Pancreas (tissue), 10 donors: Measurements from ENCODE around the gene ATP1A1. TPM values are rescaled to one million over a fixed set of nuclear protein-coding genes. Genes with fewer than 3 reads are reported as not detected.

Source experiments
- ATAC-seq, 4 donors: fragments of 200-7000 bp; cut with Tn5 transposase; one replicate each; pipeline versions ENCODE4 v1.8.0 to v1.9.1; 2020; ENCODE audit warnings: mild to moderate bottlenecking in 4 of 4, moderate library complexity in 4 of 4
- DNase-seq, 6 donors: peaks; one replicate each; pipeline ENCODE4 v3.0.0-alpha.2; 2020
- FAIRE-seq: peaks from 2 replicates; lab custom pipeline; 2012; peaks lifted over from hg19 to GRCh38; lab: Jason Lieb, UNC
- H3K27ac ChIP-seq, 4 donors: fragments of 200-600 bp; sonication (generic); 1 replicate in 3 of 4; 2 replicates in 1 of 4; pipeline versions ENCODE4 v1.5.0 to v1.8.0; 2020
- H3K27me3 ChIP-seq, 4 donors: fragments of 200-600 bp; one replicate each; pipeline ENCODE4 v1.8.0; 2021
- H3K36me3 ChIP-seq, 3 donors: fragments of 200-600 bp; sonication (generic) in 1 of 3; one replicate each; pipeline versions ENCODE4 v1.5.0 to v1.8.0; 2020 to 2021
- H3K4me1 ChIP-seq, 3 donors: fragments of 200-600 bp; one replicate each; pipeline ENCODE4 v1.8.0; 2021
- H3K4me3 ChIP-seq, 4 donors: fragments of 200-600 bp; sonication (generic) in 2 of 4; one replicate each; pipeline versions ENCODE4 v1.5.0 to v1.8.0; 2020 to 2021
- H3K9me3 ChIP-seq, 4 donors: fragments of 200-600 bp; one replicate each; pipeline ENCODE4 v1.8.0; 2021
- WGBS, 2 donors: extraction: QIAGEN DNeasy Blood & Tissue Kit; methylation state at CpG; one replicate each; pipeline ENCODE4 v1.1.7; 2013; 5-methylcytosine and 5-hydroxymethylcytosine counted together
- intact Hi-C, 3 donors: fragments of 100-400 bp; cut with DNase I; formaldehyde crosslinking; loops; one replicate each; pipeline versions ENCODE4 v1.11.1 to v1.14.2; 2022
- polyA plus RNA-seq, 2 donors: library from polyadenylated mRNA; stranded (reverse); fragments of 200-250 nt; gene quantifications; one replicate each; pipeline ENCODE4 v1.2.3, GENCODE V29; 2013
- total RNA-seq, 6 donors: library from RNA; stranded (reverse); fragmentation: NEBNext Ultra II Directional in 4 of 6; extraction: Animal tissue kit (Norgen Biotek cat#: 25700) in 4 of 6; gene quantifications; one replicate each; pipeline versions ENCODE4 v1.2.1 to v1.2.4, GENCODE V29; 2021 to 2023
- TF ChIP-seq, protein P1 (sequence below), 4 donors: fragments of 200-600 bp; sonication (generic) in 3 of 4; IDR thresholded peaks; one replicate each; pipeline versions ENCODE4 v1.5.0 to v1.8.0; 2021; ENCODE audit warnings: antibody characterized with exemption in 4 of 4
- donor health status: healthy with polysubstance abuse.
- donor health status: DM: no; HTN: no; CAD: no; lungs with moderate emphysema.
- donor health status: DM: no; HTN: no; CAD: no.
- donor health status: control.
- donor health status: control.
- donor health status: Bipolar disorder and iron deficiency.
- donor health status: DM: yes; HTN: yes; CAD: no.
- donor health status: DM: no; HTN: no; CAD: no.
- donor health status: DM: no; HTN: no; CAD: no.
- donor health status: DM: yes; HTN: yes; CAD: no.

Gene ATP1A1
- total and polyA plus RNA-seq, 8 donors: 226 to 735 (median 490) TPM

DNA sequence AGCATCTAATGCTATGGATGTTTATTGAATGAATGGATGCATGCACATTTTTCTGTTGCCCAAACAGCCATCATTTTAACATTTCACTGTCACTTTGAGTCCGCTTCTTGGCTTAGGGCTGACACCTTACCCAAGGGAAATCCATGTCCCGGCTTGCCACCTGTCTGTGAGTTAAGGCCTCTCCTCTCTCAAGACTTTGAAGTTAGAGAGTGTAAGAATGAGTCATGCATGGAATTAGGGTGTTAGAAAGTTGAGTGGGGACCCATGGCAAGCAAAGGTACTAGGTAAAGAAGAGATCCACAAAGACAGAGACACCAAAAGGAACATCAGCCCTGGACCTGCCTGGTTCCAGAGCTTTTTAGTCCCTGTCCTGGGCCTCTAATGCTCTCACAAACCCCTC is 35.1 kb downstream of the ATP1A1 start:
- intact Hi-C loops: no loop called here
- H3K36me3 ChIP-seq: peaks cover 5 to 46% (median 33%) of the 10 kb centered on the region in 3 donors
- no peak for FAIRE-seq

DNA sequence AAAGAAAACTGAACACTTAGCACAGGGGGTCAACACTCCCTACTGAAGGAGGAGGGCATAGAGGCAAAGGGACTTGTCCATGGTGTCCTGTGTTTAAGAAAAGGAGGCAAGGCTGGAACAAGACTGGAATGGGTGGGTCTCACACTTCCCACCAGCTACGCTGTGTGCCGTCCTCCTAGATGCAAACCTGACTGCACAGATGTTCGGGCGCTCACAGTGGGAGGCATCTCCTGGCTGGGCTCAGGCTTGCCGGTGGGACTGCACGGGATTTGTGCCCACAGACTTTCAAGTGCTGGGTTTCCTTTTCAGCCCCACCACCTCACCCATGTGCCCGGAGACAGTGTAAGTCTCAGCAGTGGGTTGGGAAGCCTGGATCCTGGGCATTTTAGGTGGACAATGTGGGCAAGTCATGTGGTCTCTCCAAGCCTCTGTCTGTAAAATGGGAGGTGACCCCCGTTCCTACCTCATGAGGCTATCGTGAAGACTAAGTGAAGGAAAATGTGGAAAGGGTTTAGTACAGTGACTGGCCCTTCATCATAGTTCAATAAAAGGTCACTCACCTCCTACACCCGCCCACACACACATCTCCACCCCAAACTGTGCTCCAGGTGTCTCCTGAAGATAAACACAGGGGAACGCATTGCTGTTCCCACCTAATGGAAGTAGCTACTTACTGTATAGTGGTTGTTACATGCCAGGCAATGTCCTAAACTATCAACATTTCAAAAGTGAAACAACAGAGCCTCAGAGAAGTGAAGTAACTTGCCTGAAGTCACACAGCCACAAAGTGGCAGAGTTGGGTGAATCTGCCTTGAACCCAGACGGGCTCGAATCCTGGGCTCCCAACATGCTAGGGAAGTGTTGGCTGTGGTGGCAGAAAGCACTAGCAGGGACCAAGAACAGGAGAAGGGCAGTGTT is 36.0 kb downstream of the ATP1A1 start:
- no peak for FAIRE-seq
- no peak overlapping the region for H3K4me3 ChIP-seq
- TF ChIP-seq, protein P1, sequence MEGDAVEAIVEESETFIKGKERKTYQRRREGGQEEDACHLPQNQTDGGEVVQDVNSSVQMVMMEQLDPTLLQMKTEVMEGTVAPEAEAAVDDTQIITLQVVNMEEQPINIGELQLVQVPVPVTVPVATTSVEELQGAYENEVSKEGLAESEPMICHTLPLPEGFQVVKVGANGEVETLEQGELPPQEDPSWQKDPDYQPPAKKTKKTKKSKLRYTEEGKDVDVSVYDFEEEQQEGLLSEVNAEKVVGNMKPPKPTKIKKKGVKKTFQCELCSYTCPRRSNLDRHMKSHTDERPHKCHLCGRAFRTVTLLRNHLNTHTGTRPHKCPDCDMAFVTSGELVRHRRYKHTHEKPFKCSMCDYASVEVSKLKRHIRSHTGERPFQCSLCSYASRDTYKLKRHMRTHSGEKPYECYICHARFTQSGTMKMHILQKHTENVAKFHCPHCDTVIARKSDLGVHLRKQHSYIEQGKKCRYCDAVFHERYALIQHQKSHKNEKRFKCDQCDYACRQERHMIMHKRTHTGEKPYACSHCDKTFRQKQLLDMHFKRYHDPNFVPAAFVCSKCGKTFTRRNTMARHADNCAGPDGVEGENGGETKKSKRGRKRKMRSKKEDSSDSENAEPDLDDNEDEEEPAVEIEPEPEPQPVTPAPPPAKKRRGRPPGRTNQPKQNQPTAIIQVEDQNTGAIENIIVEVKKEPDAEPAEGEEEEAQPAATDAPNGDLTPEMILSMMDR (IDR thresholded peaks at IDR 0.05): no peak
- peaks cover 5 to 37% (median 24%) of the 10 kb centered on the region in 3 donors for H3K36me3 ChIP-seq
- WGBS, 2 donors: 90 to 94% methylated on average over 13 of the region's 13 CpGs
- no peaks in the 10 kb centered on the region for H3K27me3 ChIP-seq
- peak overlapping the region in 2 of 4 donors; percentile 19 to 33 for H3K27ac ChIP-seq
- intact Hi-C loops: no loop called here
- H3K4me1 ChIP-seq: peaks cover 3 to 9% (median 5%) of the 10 kb centered on the region in 3 donors
- ATAC-seq: no peak
- no peaks in the 10 kb centered on the region for H3K9me3 ChIP-seq
- no peak for DNase-seq

More for the DNA sequence above, 35.1 kb downstream of the ATP1A1 start:
- Histone ChIP-seq H3K4me1 (peaks cover 3 to 9% (median 5%) of the 10 kb centered on the region in 3 donors), H3K9me3 (no peaks in the 10 kb centered on the region), H3K4me3 (no peak overlapping the region), H3K27me3 (no peaks in the 10 kb centered on the region), H3K27ac (no peak overlapping the region)
- DNase-seq (no peak), ATAC-seq (no peak)
- 90 to 92% methylated on average over 2 of the region's 2 CpGs for WGBS, 2 donors
- TF ChIP-seq, protein P1 (IDR thresholded peaks at IDR 0.05): no peak

DNA sequence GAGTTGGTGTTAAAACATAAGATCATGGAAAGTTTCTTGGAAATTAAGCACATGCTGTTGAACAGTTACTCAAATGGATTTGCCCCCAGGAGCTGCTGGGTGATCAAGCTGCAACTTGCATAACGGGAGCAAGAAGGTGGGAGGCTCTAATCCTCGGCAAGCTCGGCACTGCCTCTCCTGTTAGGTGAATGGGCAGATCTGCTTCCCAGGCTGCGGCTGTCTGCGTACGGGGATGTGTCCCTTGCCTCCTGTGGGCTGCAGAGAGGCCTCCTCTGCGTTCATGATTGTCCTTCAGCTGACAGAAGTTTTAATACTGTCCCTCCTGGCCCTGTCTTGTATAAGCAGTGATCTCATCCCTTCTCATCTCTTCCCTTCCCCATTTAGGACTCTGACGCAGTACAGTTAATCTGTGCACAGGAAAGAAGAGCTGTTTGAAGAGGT is 36.7 kb downstream of the ATP1A1 start:
- FAIRE-seq: no peak
- H3K4me3 ChIP-seq: no peak overlapping the region
- no peaks in the 10 kb centered on the region for H3K9me3 ChIP-seq
- TF ChIP-seq, protein P1 (IDR thresholded peaks at IDR 0.05): no peak
- DNase-seq: no peak
- no peaks in the 10 kb centered on the region for H3K27me3 ChIP-seq
- WGBS, 2 donors: 81 to 84% methylated on average over 8 of the region's 8 CpGs
- intact Hi-C loops: loop anchor here in 2 of 3 donors (10.0 kb wide), 1 partner anchor 65 kb away; no protein-coding TSS in a partner anchor
- peak overlapping the region in 2 of 4 donors; percentile 19 to 33 for H3K27ac ChIP-seq
- ATAC-seq: no peak
- peaks cover 5 to 30% (median 19%) of the 10 kb centered on the region in 3 donors for H3K36me3 ChIP-seq
- H3K4me1 ChIP-seq: peaks cover 3 to 9% (median 5%) of the 10 kb centered on the region in 3 donors

DNA sequence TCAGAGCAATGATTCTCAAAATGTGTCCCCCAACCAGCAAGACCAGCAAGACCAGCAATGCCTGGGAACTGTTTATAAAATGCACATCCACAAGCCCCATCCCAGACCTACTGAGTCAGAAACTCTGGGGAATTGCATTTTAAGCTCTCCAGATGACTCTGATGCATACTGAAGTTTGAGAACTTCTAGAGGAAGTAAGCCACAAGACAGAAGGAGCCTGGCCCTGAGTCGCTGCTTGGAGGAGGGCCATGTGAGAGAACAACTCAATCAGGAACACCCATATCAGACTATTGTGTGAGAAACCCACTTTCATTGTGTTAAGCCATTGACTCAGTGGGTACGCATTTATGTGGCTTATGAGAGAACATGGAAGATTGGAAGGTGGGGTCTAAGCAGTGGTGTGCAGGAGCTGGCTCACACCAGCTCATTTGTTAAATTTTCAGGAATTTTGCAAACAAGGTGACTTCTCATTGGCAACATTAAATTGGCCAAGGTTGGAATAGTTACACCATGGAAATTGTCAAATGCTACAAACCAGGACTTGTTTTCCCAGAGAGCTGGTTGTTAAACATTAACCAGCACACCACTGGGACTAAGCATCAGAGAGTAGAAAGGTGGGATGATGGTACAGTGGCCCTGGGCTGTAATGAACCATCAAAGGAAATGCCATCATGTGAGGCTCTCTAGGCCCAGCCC is 38.9 kb downstream of the ATP1A1 start:
- no peak overlapping the region for H3K4me3 ChIP-seq
- ATAC-seq: peak; percentile 31 to 79 (median 62)
- intact Hi-C loops: loop anchor here in 2 of 3 donors (10.0 kb wide), 1 partner anchor 63 kb away; no protein-coding TSS in a partner anchor
- no peak for FAIRE-seq
- H3K4me1 ChIP-seq: peaks cover 3 to 17% (median 11%) of the 10 kb centered on the region in 3 donors
- peak overlapping the region in 2 of 4 donors; percentile 30 to 72 for H3K27ac ChIP-seq
- 43 to 47% methylated on average over 2 of the region's 2 CpGs for WGBS, 2 donors
- H3K9me3 ChIP-seq: no peaks in the 10 kb centered on the region
- no peak for DNase-seq
- peaks cover 0 to 8% (median under 1%) of the 10 kb centered on the region in 3 donors for H3K36me3 ChIP-seq
- TF ChIP-seq, protein P1 (IDR thresholded peaks at IDR 0.05): no peak
- H3K27me3 ChIP-seq: no peaks in the 10 kb centered on the region
